Natural killer cell treated with Interleukin-12 subunit alpha and Interleukin-12 subunit beta and Interleukin-15 and Interleukin-18, amount 100 ng/mL, for 72 hours (primary cell): ENCODE data around the gene FBXW7. TPM values are rescaled to one million over a fixed set of nuclear protein-coding genes. Genes with fewer than 3 reads are reported as not detected.

Experiments
- ATAC-seq, 2 donors: fragments of 150-1000 bp; cut with Tn5 transposase in 1 of 2; sonication (Bioruptor Pico), chemical (Tn5 transposase) in 1 of 2; 2 replicates each; pipeline ENCODE4 v1.10.0; 2021
- DNase-seq: peaks from one replicate; pipeline ENCODE4 v3.0.0; 2022; ENCODE audit warnings: low spot score
- H3K27ac Mint-ChIP-seq, 2 donors: 1 replicate in 1 of 2; 2 replicates in 1 of 2; pipeline ENCODE4 v1.8.0; 2022; ENCODE audit warnings: mixed read lengths in 2 of 2, mild to moderate bottlenecking in 1 of 2, moderate library complexity in 1 of 2
- H3K27me3 Mint-ChIP-seq, 2 donors: 1 replicate in 1 of 2; 2 replicates in 1 of 2; pipeline ENCODE4 v1.8.0; 2022; ENCODE audit warnings: mixed read lengths in 2 of 2
- H3K36me3 Mint-ChIP-seq: one replicate; pipeline ENCODE4 v1.8.0; 2022; ENCODE audit warnings: mixed read lengths
- H3K4me1 Mint-ChIP-seq, 2 donors: 1 replicate in 1 of 2; 2 replicates in 1 of 2; pipeline ENCODE4 v1.8.0; 2022; ENCODE audit warnings: low read depth in 2 of 2, mixed read lengths in 2 of 2, mild to moderate bottlenecking in 1 of 2
- H3K4me3 Mint-ChIP-seq: one replicate; pipeline ENCODE4 v1.8.0; 2022; ENCODE audit warnings: mixed read lengths
- H3K9me3 Mint-ChIP-seq: 2 replicates; pipeline ENCODE4 v1.8.0; 2022; ENCODE audit warnings: mixed read lengths
- total RNA-seq, 2 donors: library from RNA; stranded (reverse); gene quantifications; one replicate each; pipeline ENCODE4 v1.2.3, GENCODE V29; 2022

The FBXW7 gene
- total RNA-seq, 2 donors from 2014 or later: 70.9 to 74.1 TPM

DNA sequence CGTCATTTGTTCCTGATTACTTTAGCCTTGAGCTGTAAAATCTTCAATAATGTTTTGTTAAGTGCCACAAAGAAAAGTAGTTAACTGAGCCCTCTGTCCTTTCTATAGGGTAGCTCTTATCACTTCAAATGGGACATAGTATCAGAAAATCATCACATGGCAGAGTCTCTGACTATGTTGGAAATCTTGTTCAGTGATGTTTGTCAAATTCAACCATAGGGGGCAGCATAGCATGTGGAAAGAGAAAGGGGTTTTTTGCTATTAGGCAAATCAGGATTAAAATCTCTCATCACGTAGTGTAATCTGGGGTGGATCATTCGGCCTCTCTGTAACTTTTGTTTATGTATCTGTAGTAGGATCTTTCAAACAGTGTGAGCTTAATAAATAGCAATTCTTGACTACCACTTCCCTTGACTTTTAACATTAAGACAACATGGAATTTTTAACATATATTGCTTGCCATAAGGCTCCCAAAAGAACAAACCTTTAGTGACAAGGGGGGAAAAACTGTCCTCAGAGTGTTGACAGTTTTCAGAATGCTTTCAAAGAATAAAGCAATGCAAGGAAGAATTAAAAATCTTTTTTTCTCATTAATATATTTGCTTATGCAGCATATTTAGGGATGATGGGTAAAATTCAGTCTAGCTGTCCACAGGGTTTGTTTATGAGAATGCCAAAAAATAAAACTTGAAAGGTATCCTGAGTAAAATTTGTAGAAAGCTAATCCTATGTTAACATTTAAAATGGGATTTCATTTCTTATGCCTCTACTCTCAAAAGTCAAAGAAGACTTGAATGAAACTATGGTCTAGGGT lies 127.2 kb downstream of the FBXW7 start:
- Mint-ChIP-seq H3K27me3 (no peaks in the 10 kb centered on the region), H3K27ac (peak overlapping the region in 1 of 2 donors; percentile 25), H3K4me1 (peaks cover 7 to 9% of the 10 kb centered on the region in 2 donors), H3K9me3 (no peaks in the 10 kb centered on the region), H3K36me3 (no peaks in the 10 kb centered on the region), H3K4me3 (no peak overlapping the region)
- ATAC-seq (peak; percentile 61 to 71), DNase-seq (peak; percentile 63)

DNA sequence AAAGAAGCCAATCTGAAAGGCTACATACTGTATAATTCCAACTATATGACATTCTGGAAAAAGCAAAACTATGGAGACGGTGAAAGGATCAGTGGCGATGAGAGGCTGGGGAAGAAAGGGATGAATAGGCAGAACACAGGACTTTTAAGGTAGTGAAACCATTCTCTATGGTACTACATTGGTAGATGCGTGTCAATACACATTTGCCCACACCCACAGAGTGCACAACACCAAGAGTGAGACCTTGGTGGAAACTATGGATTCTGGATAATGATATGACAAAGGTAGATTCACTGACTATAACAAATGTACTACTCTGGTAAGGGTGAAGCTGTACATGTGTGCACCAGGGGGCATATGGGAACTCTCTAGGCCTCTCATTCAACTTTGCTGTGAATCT lies 134.5 kb downstream of the FBXW7 start:
- H3K4me1 Mint-ChIP-seq: peaks cover 31 to 39% of the 10 kb centered on the region in 2 donors
- DNase-seq (no peak), ATAC-seq (no peak)
- H3K4me3 Mint-ChIP-seq: no peak overlapping the region
- H3K27me3 Mint-ChIP-seq: no peaks in the 10 kb centered on the region
- no peaks in the 10 kb centered on the region for H3K36me3 Mint-ChIP-seq
- H3K27ac Mint-ChIP-seq: no peak overlapping the region
- no peaks in the 10 kb centered on the region for H3K9me3 Mint-ChIP-seq

DNA sequence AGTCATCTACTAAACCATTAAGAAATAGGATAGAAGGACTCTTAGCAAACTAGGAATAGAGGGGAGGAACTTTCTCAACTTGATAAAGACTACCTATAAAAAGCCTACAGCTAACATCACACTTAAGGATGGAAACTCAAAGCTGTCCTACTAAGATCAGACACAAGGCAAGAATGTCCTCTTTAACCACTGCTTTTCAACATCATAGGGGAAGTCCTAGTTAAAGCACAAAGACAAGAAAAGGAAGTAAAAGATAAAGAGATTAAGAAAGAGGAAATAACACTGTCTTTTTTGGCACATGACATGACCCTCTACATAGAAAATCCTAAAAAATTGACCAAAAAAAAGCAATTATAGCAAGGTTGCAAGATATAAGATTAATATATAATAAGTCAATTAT lies 136.6 kb downstream of the FBXW7 start:
- Mint-ChIP-seq H3K36me3 (no peaks in the 10 kb centered on the region), H3K27ac (peak overlapping the region in 1 of 2 donors; percentile 61), H3K9me3 (no peaks in the 10 kb centered on the region), H3K4me1 (peaks cover 45 to 57% of the 10 kb centered on the region in 2 donors), H3K4me3 (peak overlapping the region; percentile 17), H3K27me3 (no peaks in the 10 kb centered on the region)
- ATAC-seq: peak; percentile 71 to 72
- no peak for DNase-seq

DNA sequence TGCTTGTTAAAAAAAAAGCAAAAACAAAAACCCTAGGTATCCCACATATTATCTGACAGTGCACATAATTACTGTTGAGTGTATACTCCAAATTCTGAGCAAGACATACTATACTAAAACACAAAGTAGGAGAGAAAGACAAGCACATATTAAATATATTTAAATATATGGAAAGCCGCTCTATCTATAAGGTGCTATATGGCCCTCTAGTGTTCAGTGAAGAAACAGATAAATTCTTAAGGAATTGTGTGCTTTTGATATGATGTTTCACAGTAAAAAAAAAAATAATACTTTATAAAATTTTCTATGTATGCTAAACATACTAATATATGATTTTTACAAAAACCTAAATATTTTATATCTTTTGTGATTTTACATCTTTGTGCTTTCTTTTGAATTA lies 137.8 kb downstream of the FBXW7 start:
- no peaks in the 10 kb centered on the region for H3K9me3 Mint-ChIP-seq
- H3K4me3 Mint-ChIP-seq: no peak overlapping the region
- DNase-seq: no peak
- H3K4me1 Mint-ChIP-seq: peaks cover 48 to 61% of the 10 kb centered on the region in 2 donors
- H3K27ac Mint-ChIP-seq: no peak overlapping the region
- no peaks in the 10 kb centered on the region for H3K27me3 Mint-ChIP-seq
- no peak for ATAC-seq
- no peaks in the 10 kb centered on the region for H3K36me3 Mint-ChIP-seq

DNA sequence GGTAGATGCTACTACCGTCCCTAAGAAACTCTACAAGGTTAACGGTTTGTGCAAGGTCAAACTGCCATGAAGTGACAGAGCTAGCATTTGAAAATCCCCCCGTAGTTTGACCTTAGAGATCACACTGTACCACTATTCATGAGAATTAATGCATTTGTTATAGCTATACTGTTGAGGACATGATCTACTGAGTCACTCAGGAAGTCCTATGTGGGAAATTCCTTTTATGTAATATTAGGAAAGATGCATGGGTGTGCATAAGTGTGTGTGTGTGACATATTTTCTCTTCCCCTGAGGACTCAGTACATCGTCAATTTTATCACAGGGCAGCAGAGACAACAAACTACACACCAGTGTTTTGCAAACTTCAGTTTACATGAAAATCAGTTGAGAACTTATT lies 141.1 kb downstream of the FBXW7 start:
- Mint-ChIP-seq H3K36me3 (no peaks in the 10 kb centered on the region), H3K27me3 (no peaks in the 10 kb centered on the region), H3K9me3 (no peaks in the 10 kb centered on the region), H3K4me3 (no peak overlapping the region), H3K27ac (no peak overlapping the region), H3K4me1 (peaks cover 39 to 53% of the 10 kb centered on the region in 2 donors)
- ATAC-seq (peak; percentile 40 to 52), DNase-seq (no peak)

DNA sequence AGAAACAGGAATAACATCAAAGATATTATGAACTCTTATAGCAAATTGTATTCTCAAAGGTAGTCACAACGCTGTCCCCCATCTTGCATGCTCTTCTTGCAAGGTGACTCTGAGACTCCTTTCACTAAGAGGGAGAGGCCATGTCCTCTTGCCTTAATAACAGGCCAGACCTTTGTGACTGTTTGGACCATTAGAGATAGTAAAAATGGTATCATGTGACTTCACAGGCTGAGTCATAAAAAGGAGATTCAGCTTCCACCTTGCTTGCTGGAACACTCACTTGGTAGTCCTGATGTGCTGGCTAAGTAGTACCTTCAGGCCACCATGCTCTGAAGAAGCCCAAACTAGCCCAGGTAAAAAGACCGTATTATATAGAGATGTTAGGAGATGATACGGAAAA lies 143.8 kb downstream of the FBXW7 start:
- Mint-ChIP-seq H3K27ac (no peak overlapping the region), H3K4me1 (peaks cover 34 to 43% of the 10 kb centered on the region in 2 donors), H3K36me3 (no peaks in the 10 kb centered on the region), H3K27me3 (no peaks in the 10 kb centered on the region), H3K4me3 (no peak overlapping the region), H3K9me3 (no peaks in the 10 kb centered on the region)
- DNase-seq (no peak), ATAC-seq (no peak)

DNA sequence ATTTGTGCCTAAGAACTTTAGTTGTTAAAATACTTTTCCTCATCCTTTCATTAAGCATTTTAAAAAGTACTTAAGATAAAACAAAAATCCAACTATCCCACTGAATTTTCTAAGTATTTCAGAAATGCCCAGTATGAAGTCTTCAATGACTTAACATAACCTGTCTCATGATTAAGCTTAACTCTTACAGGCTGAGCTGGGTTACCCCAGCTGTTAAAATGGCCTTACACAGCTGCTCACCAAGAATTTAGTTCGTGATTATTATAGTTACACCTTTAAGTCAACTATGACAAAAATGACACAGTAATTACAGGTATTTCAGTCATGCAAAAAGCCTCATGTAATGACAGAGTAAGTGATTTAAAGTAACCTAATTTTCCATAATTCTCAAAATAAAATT lies 145.7 kb downstream of the FBXW7 start:
- Mint-ChIP-seq H3K4me3 (no peak overlapping the region), H3K27ac (no peak overlapping the region), H3K9me3 (no peaks in the 10 kb centered on the region), H3K27me3 (no peaks in the 10 kb centered on the region), H3K4me1 (peaks cover 21 to 32% of the 10 kb centered on the region in 2 donors), H3K36me3 (no peaks in the 10 kb centered on the region)
- ATAC-seq (no peak), DNase-seq (no peak)

DNA sequence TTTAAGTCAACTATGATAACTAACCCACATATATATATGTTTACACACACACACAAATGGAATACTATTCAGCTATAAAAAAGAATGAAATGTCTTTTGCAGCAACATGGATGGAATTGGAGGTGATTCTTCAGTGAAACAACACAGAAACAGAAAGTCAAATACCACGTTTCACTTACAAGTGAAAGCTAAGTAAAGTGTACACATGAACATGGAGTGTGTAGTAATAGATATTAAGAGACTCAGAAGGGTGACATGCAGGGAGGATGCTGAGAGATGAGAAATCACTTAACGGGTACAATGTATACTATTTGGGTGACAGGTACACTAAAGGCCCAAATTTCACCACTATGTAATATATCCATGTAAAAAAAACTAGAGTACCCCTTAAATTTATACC lies 146.5 kb downstream of the FBXW7 start:
- H3K4me1 Mint-ChIP-seq: peaks cover 16 to 25% of the 10 kb centered on the region in 2 donors
- no peak overlapping the region for H3K4me3 Mint-ChIP-seq
- DNase-seq (no peak), ATAC-seq (no peak)
- no peak overlapping the region for H3K27ac Mint-ChIP-seq
- H3K36me3 Mint-ChIP-seq: no peaks in the 10 kb centered on the region
- H3K27me3 Mint-ChIP-seq: no peaks in the 10 kb centered on the region
- no peaks in the 10 kb centered on the region for H3K9me3 Mint-ChIP-seq

DNA sequence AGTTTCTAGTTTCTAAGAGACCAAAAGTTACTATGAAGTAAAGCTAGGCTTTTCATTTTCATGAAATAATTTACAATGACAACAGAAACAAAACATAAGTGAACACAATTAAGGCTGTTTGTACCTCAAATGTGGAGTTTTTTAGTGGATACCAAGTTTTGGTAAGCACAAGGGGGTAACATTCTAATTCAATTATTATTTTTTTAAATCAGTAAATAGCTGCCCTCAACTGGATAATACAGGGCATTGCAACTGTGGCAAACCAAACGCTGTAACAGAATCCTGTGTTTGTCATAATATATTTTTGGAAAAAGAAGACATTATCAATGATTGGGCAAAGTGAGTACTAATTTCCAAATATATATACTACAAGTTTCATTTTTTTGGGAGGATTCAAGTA lies 150.3 kb downstream of the FBXW7 start:
- Mint-ChIP-seq H3K4me1 (peaks cover 15 to 19% of the 10 kb centered on the region in 2 donors), H3K27ac (no peak overlapping the region), H3K27me3 (no peaks in the 10 kb centered on the region), H3K36me3 (no peaks in the 10 kb centered on the region), H3K9me3 (no peaks in the 10 kb centered on the region), H3K4me3 (no peak overlapping the region)
- ATAC-seq: no peak
- no peak for DNase-seq

DNA sequence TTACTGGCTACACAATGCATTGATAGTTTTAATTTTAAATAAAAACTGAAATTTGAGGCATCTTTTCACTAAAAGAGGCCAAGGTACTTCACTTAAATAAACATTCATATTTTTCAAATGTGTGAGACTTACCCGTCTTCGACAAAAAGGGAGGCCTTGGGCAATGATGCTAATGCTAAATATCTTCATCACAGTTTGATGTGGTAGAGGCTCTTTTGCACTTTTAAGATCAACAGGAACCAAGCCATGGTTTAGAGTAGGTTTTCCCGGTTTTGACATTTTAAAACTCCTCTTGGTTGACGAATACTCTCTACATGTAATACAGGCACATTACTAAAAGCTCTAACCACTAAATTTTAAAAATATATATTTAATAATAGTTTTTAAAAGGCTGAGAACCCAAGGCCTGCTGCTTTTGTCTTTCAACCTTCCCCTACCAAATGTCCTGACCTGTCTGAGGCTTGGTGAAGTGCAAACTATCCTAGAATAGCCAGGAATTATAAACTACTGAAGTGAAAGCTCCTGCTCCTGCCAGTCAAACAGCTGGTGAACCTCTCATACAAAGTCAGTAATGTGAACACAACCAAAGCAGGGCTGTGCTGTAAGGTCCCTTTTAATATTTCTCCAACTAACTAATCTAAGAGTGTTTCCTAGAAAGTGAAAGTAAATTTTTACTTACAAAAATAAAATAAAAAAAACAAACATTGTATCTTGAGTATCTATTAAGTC lies 153.7 kb downstream of the FBXW7 start:
- no peak for ATAC-seq
- no peaks in the 10 kb centered on the region for H3K27me3 Mint-ChIP-seq
- peak overlapping the region in 1 of 2 donors; percentile 7 for H3K27ac Mint-ChIP-seq
- H3K4me3 Mint-ChIP-seq: peak overlapping the region; percentile 9
- H3K36me3 Mint-ChIP-seq: no peaks in the 10 kb centered on the region
- H3K9me3 Mint-ChIP-seq: no peaks in the 10 kb centered on the region
- peaks cover 9 to 14% of the 10 kb centered on the region in 2 donors for H3K4me1 Mint-ChIP-seq
- no peak for DNase-seq

DNA sequence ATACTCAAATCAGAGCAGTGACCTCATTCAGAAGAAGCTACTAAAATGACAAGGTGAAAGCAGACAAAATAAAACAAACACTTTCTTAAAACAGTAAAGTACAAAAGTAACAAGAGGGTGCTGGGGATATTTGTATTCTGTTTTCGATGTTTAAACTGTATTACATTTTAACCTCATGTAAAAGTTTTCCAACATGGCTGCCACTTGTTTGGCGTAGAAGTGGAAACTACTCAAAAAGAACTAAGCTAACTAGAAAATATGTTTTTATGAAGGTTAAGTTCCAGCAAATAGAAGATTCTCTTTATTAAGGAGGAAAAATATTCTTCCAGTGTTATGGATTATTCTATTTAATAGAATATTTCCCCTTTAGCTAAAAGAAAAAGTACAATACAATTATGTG lies 155.0 kb downstream of the FBXW7 start:
- no peak for DNase-seq
- no peaks in the 10 kb centered on the region for H3K27me3 Mint-ChIP-seq
- ATAC-seq: no peak
- H3K4me1 Mint-ChIP-seq: peaks cover 9% of the 10 kb centered on the region in 2 donors
- no peaks in the 10 kb centered on the region for H3K36me3 Mint-ChIP-seq
- H3K9me3 Mint-ChIP-seq: no peaks in the 10 kb centered on the region
- H3K27ac Mint-ChIP-seq: no peak overlapping the region
- H3K4me3 Mint-ChIP-seq: no peak overlapping the region

DNA sequence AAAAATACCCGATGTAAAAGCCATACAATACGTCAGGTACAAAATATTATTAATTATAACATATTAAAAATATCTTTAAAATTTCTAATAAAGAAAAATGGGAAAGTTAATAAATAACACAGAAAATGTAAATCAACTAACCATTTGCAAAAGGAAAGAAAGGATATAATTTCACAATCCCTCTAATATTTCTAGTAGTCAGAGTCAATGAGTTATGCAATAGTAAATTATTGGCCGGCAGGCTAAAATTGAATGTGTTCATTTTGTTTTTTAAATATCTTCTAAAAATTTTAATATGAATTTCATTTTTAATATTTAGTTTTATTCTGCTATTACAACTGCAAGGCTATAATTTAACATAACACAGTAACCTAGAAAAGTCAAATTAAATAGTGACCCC lies 155.7 kb downstream of the FBXW7 start:
- H3K27me3 Mint-ChIP-seq: no peaks in the 10 kb centered on the region
- H3K36me3 Mint-ChIP-seq: no peaks in the 10 kb centered on the region
- ATAC-seq (no peak), DNase-seq (no peak)
- H3K9me3 Mint-ChIP-seq: no peaks in the 10 kb centered on the region
- no peak overlapping the region for H3K4me3 Mint-ChIP-seq
- H3K27ac Mint-ChIP-seq: no peak overlapping the region
- H3K4me1 Mint-ChIP-seq: peaks cover 9% of the 10 kb centered on the region in 2 donors

DNA sequence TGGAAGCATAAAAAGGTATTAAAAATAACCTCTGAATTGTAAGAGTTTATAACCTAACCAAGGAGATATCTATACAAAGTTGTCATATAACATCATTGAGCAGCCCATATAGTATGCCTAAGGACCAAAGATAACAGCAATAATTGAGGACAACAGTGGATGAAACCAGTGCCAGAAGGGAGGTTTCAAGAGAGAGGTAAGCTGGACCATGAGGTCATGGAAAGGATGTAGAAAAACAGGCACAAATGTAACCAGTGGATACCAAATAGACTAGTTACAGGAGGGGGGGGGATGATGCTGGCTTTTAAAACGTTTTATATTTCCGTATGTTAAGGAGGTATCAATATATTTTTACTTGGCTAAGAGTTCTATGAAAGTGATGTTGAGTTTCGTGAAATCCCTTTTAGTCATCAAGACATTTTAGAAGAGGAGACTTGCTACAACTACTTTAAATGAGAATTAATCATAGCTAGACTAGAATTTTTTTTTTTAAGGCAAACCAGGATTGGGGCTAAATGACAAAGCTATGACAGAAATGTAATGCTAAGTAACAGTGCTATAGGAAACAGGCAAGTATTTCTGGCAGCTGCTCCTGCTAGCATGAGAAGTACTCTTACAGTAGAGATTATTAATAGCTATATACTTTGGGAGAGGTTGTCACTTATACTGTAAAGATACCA lies 161.1 kb downstream of the FBXW7 start:
- H3K4me1 Mint-ChIP-seq: peaks cover 15 to 18% of the 10 kb centered on the region in 2 donors
- ATAC-seq: peak in 1 of 2 donors; percentile 86
- H3K9me3 Mint-ChIP-seq: no peaks in the 10 kb centered on the region
- H3K36me3 Mint-ChIP-seq: no peaks in the 10 kb centered on the region
- H3K27ac Mint-ChIP-seq: peak overlapping the region; percentile 2 to 53
- peak overlapping the region; percentile 41 for H3K4me3 Mint-ChIP-seq
- no peak for DNase-seq
- no peaks in the 10 kb centered on the region for H3K27me3 Mint-ChIP-seq

DNA sequence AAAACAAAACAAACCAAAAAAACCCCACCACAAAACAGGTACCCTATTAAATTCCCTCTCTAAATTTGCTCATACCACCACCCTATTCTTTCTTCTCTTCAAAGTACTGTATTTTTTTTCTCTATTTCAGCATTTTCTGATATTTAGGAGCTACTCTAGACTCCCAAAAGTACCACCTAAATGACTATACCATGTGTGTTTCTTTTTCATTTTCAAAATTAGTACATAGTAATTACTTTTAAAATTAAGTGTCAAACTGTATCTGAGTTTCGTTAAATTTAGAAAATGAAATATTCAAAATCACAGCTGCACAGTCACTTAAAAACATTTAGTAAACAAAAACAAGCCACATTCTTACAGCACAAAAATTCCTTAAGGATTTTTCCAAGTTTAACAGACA lies 161.7 kb downstream of the FBXW7 start:
- ATAC-seq: no peak
- H3K27me3 Mint-ChIP-seq: no peaks in the 10 kb centered on the region
- H3K9me3 Mint-ChIP-seq: no peaks in the 10 kb centered on the region
- peaks cover 18 to 24% of the 10 kb centered on the region in 2 donors for H3K4me1 Mint-ChIP-seq
- H3K4me3 Mint-ChIP-seq: peak overlapping the region; percentile 41
- no peaks in the 10 kb centered on the region for H3K36me3 Mint-ChIP-seq
- DNase-seq: no peak
- H3K27ac Mint-ChIP-seq: peak overlapping the region; percentile 2 to 53
